Measurements from ENCODE around the gene SOX9.

- TF ChIP-seq POLR2AphosphoS5 (IDR thresholded peaks at IDR 0.05) (no peak), CTCF (IDR thresholded peaks at IDR 0.05) (peak; percentile 82 to 92 (median 90))
Measured at GRCh38 chr17:72118335-72119076, 2.3 kb upstream of the SOX9 start.
